Activated CD8-positive, alpha-beta T cell treated with anti-CD3 and anti-CD28 coated beads for 36 hours (primary cell): Measurements from ENCODE around the gene IL21. TPM values are rescaled to one million over a fixed set of nuclear protein-coding genes. Genes with fewer than 3 reads are reported as not detected.
A peak's percentile ranks its signal among the peaks of the same experiment; 100 is the strongest.
"Not testable (repeated sequence)": the region's sequence is repeated elsewhere in the genome, so short reads cannot be mapped to it uniquely, and the experiment has no call there.

Experiments used
- ATAC-seq: fragments of 200-7000 bp; cut with Tn5 transposase; one replicate; pipeline ENCODE4 v1.10.0; 2021; ENCODE audit warnings: mild to moderate bottlenecking, moderate library complexity
- CTCF ChIA-PET: fragments of 350-600 bp; sonication (Branson Sonifier 250); formaldehyde crosslinking; loops from one replicate; lab custom pipeline; 2021; ENCODE audit warnings: antibody characterized with exemption; lab: Charles Lee
- POLR2A ChIA-PET: fragments of 350-600 bp; sonication (Branson Sonifier 250); formaldehyde crosslinking; loops from one replicate; lab custom pipeline; 2021; ENCODE audit warnings: antibody characterized with exemption; lab: Charles Lee
- DNase-seq: peaks from one replicate; pipeline ENCODE4 v3.0.0-alpha.2; 2020
- H3K27ac Mint-ChIP-seq: one replicate; pipeline ENCODE4 v1.8.0; 2021; ENCODE audit warnings: mild to moderate bottlenecking, mixed read lengths
- H3K27me3 Mint-ChIP-seq: one replicate; pipeline ENCODE4 v1.8.0; 2021; ENCODE audit warnings: mixed read lengths
- H3K36me3 Mint-ChIP-seq: one replicate; pipeline ENCODE4 v1.8.0; 2021; ENCODE audit warnings: low read depth, mixed read lengths
- H3K4me1 Mint-ChIP-seq: one replicate; pipeline ENCODE4 v1.8.0; 2021; ENCODE audit warnings: low read depth, mixed read lengths
- H3K4me3 Mint-ChIP-seq: one replicate; pipeline ENCODE4 v1.8.0; 2021; ENCODE audit warnings: mild to moderate bottlenecking, moderate library complexity, mixed read lengths
- H3K9me3 Mint-ChIP-seq: one replicate; pipeline ENCODE4 v1.8.0; 2021; ENCODE audit warnings: mixed read lengths
- CTCF ChIP-seq: fragments of 200-600 bp; IDR thresholded peaks from one replicate; pipeline ENCODE4 v1.8.0; 2022; ENCODE audit warnings: antibody characterized with exemption, mild to moderate bottlenecking
- intact Hi-C: fragments of 100-400 bp; cut with micrococcal nuclease; formaldehyde crosslinking; loops from one replicate; pipeline ENCODE4 v1.10.0; 2022
- total RNA-seq, 2 experiments: library from RNA; stranded (reverse); gene quantifications; one replicate each; pipeline ENCODE4 v1.2.3, GENCODE V29; 2021

IL21 gene
- total RNA-seq, 2 experiments from 2014 or later = 0.09 to 0.52 TPM

- ATAC-seq (no peak), DNase-seq (no peak)
- intact Hi-C loops = no loop called here
- Mint-ChIP-seq H3K4me3 (no peak overlapping the region), H3K36me3 (peaks cover 8% of the 10 kb centered on the region), H3K27ac (no peak overlapping the region), H3K4me1 (peaks cover 54% of the 10 kb centered on the region), H3K27me3 (peaks cover 7% of the 10 kb centered on the region), H3K9me3 (peaks cover 11% of the 10 kb centered on the region)
- ChIA-PET POLR2A (no interaction called here), CTCF (interaction anchor here (1.2 to 2.7 kb wide), 3 partner anchors 12 to 58 kb away, joined by 3 to 12 read pairs (median 7); no protein-coding TSS in a partner anchor)
- no peak for TF ChIP-seq CTCF
These were observed 40.6 kb upstream of the IL21 start for GRCh38 chr4:122661176-122662160.

- intact Hi-C loops = no loop called here
- ChIA-PET CTCF (interaction anchor here (1.0 to 2.7 kb wide), 4 partner anchors 50 to 80 kb away, joined by 3 to 12 read pairs (median 6); no protein-coding TSS in a partner anchor), POLR2A (interaction anchor here (1.0 kb wide), 1 partner anchor 117 kb away, joined by 3 read pairs; no protein-coding TSS in a partner anchor)
- ATAC-seq (peak; percentile 90), DNase-seq (no peak)
- Mint-ChIP-seq H3K4me1 (peaks cover 33% of the 10 kb centered on the region), H3K27me3 (peaks cover 4% of the 10 kb centered on the region), H3K9me3 (peaks cover 11% of the 10 kb centered on the region), H3K4me3 (no peak overlapping the region), H3K36me3 (peaks cover 8% of the 10 kb centered on the region), H3K27ac (peak overlapping the region; percentile 82)
- TF ChIP-seq CTCF = no peak
These were observed 38.0 kb upstream of the IL21 start for GRCh38 chr4:122658818-122659295.

- Mint-ChIP-seq H3K9me3 (peaks cover 11% of the 10 kb centered on the region), H3K27me3 (peaks cover 4% of the 10 kb centered on the region), H3K4me3 (no peak overlapping the region), H3K27ac (peak overlapping the region; percentile 82), H3K4me1 (peaks cover 30% of the 10 kb centered on the region), H3K36me3 (peaks cover 8% of the 10 kb centered on the region)
- POLR2A ChIA-PET = interaction anchor here (1.0 kb wide), 1 partner anchor 116 kb away, joined by 3 read pairs; no protein-coding TSS in a partner anchor
- DNase-seq (no peak), ATAC-seq (peak; percentile 60)
- CTCF ChIA-PET = interaction anchor here (1.0 to 2.7 kb wide), 5 partner anchors 50 to 80 kb away, joined by 3 to 12 read pairs (median 5); no protein-coding TSS in a partner anchor
- TF ChIP-seq CTCF = no peak
- intact Hi-C loops = no loop called here
These were observed 37.5 kb upstream of the IL21 start for GRCh38 chr4:122658377-122658776.

- Mint-ChIP-seq H3K36me3 (peaks cover 8% of the 10 kb centered on the region), H3K9me3 (peaks cover 11% of the 10 kb centered on the region), H3K27ac (peak overlapping the region; percentile 82), H3K4me3 (no peak overlapping the region), H3K27me3 (peaks cover 4% of the 10 kb centered on the region), H3K4me1 (peaks cover 24% of the 10 kb centered on the region)
- POLR2A ChIA-PET = interaction anchor here (0.7 to 1.2 kb wide), 2 partner anchors 8 to 18 kb away, joined by 3 to 4 read pairs; no protein-coding TSS in a partner anchor
- ATAC-seq (no peak), DNase-seq (no peak)
- intact Hi-C loops = no loop called here
- CTCF ChIA-PET = interaction anchor here (1.0 to 2.1 kb wide), 2 partner anchors 55 to 60 kb away, joined by 4 to 8 read pairs; no protein-coding TSS in a partner anchor
- TF ChIP-seq CTCF = no peak
These were observed 36.7 kb upstream of the IL21 start for GRCh38 chr4:122657553-122657952.

GRCh38 chr4:122656583-122656982, 35.7 kb upstream of the IL21 start:
- peaks cover 11% of the 10 kb centered on the region for H3K9me3 Mint-ChIP-seq
- H3K4me3 Mint-ChIP-seq, intact Hi-C loops, H3K27ac Mint-ChIP-seq, ATAC-seq, H3K27me3 Mint-ChIP-seq, DNase-seq, H3K36me3 Mint-ChIP-seq: not testable (repeated sequence)
- H3K4me1 Mint-ChIP-seq = peaks cover 22% of the 10 kb centered on the region
- ChIA-PET CTCF (interaction anchor here (1.0 to 2.1 kb wide), 2 partner anchors 54 to 61 kb away, joined by 3 to 8 read pairs; no protein-coding TSS in a partner anchor), POLR2A (interaction anchor here (1.2 kb wide), 1 partner anchor 17 kb away, joined by 3 read pairs; no protein-coding TSS in a partner anchor)
